Measurements from ENCODE around the gene OGFOD1. TPM values are rescaled to one million over a fixed set of nuclear protein-coding genes. Genes with fewer than 3 reads are reported as not detected.

Gene OGFOD1
- polyA plus RNA-seq, 1 donor (not counting 4 experiments of a cell fraction or from before 2014, with no cell fraction given): 70.5 TPM

DNA sequence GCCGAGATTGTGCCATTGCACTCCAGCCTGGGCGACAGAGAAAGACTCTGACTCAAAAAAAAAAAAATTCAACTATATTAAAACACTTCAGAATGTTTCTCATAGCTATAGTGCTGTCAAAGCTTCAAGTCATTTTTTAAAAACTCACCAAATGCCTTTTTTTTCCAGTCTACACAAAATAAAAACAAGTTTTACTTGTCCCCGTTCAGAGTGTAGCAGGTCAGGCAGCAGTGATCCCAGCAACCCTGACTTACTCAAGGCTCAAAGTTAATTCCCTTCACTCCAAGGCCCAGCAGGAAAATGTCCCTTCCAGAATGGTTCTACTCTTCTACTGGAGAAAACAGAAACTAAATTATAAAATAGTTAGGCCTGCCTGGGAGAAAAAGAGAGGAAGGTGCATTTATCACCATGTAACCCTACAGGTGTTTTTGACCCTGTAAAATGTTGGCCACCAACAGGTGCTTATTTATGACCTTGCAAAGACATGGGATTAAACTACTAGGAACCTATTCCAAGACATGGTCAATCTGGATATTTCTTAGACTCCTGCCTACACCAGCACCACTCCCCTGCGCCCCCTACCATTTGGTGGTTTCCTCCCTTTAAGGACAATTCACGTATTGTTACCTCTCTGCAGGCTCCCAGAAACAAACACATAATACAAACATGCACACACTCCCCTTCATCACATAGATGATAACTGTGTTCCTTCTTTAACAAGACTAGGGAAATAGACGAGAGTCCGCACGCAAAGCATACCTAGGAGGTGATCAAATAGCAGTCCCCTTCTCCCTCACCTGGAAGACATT lies 31.4 kb upstream of the OGFOD1 start:
- dilution Hi-C loops (cut with MboI; ENCODE audit: extremely low pct_ligation_motif_present, low sequenced_read_pairs): no loop called here
- H2AFZ ChIP-seq (ENCODE audit: control insufficient read depth, low read length): no peak overlapping the region
- no peak overlapping the region for H3K9ac ChIP-seq (ENCODE audit: control insufficient read depth, extremely low read depth, insufficient read depth, low read length)
- no peaks in the 10 kb centered on the region for H4K20me1 ChIP-seq (ENCODE audit: control insufficient read depth, extremely low read depth, insufficient read depth, low read length)
- peak overlapping the region; percentile 24 for H3K27ac ChIP-seq (ENCODE audit: control insufficient read depth, insufficient read depth, low read length)
- DNase-seq (ENCODE audit: low read depth, low spot score): no peak
- no peak for FAIRE-seq
- H3K27me3 ChIP-seq (ENCODE audit: control insufficient read depth, extremely low read depth, insufficient read depth, low read length): no peaks in the 10 kb centered on the region
- peaks cover 29% of the 10 kb centered on the region for H3K4me1 ChIP-seq (ENCODE audit: control insufficient read depth, extremely low read depth, insufficient read depth, low read length)
- no peak overlapping the region for H3K4me2 ChIP-seq (ENCODE audit: control insufficient read depth, extremely low read depth, insufficient read depth, low read depth, low read length)
- no peak overlapping the region for H3K4me3 ChIP-seq (ENCODE audit: control insufficient read depth in 2 of 3, extremely low read depth in 1 of 3, insufficient read depth in 2 of 3, low read depth in 1 of 3, low read length in 3 of 3)
- no peaks in the 10 kb centered on the region for H3K36me3 ChIP-seq (ENCODE audit: control insufficient read depth in 2 of 2, extremely low read depth in 1 of 2, insufficient read depth in 2 of 2, low read length in 2 of 2)
- TF ChIP-seq EZH2 (IDR thresholded peaks at IDR 0.05; ENCODE audit: low read length): no peak
- TF ChIP-seq, protein P1, sequence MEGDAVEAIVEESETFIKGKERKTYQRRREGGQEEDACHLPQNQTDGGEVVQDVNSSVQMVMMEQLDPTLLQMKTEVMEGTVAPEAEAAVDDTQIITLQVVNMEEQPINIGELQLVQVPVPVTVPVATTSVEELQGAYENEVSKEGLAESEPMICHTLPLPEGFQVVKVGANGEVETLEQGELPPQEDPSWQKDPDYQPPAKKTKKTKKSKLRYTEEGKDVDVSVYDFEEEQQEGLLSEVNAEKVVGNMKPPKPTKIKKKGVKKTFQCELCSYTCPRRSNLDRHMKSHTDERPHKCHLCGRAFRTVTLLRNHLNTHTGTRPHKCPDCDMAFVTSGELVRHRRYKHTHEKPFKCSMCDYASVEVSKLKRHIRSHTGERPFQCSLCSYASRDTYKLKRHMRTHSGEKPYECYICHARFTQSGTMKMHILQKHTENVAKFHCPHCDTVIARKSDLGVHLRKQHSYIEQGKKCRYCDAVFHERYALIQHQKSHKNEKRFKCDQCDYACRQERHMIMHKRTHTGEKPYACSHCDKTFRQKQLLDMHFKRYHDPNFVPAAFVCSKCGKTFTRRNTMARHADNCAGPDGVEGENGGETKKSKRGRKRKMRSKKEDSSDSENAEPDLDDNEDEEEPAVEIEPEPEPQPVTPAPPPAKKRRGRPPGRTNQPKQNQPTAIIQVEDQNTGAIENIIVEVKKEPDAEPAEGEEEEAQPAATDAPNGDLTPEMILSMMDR (optimal IDR thresholded peaks at IDR 0.05 in 1 of 3, IDR thresholded peaks at IDR 0.05 in 1 of 3, conservative IDR thresholded peaks at IDR 0.05 in 1 of 3; ENCODE audit: extremely low read depth in 1 of 3, insufficient read depth in 2 of 3, low read length in 3 of 3): peak in 1 of 3 experiments; percentile 20
- no peaks in the 10 kb centered on the region for H3K9me1 ChIP-seq (ENCODE audit: control insufficient read depth, extremely low read depth, insufficient read depth, low read length)
- no peaks in the 10 kb centered on the region for H3K9me3 ChIP-seq (ENCODE audit: control insufficient read depth, low read depth, low read length)
- peaks cover 80% of the 10 kb centered on the region for H3K79me2 ChIP-seq (ENCODE audit: control insufficient read depth, insufficient read depth, low read length)

DNA sequence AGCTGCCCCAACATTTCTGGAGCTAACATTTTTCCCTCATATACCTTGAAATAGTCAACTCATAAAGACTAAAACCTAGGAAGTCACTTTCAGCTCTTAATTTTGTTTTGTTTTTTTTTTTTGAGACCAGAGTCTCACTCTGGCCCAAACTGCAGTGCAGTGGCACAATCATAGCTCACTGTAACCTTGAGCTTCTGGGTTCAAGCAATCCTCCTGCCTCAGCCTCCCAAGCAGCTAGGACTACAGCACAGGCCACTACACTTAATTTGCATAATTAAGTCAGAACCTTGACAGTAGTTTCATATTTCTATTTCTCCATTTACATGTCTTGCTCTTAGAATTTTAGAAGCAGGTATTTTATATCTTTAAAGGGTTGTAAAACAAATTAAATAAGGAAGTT lies 30.7 kb upstream of the OGFOD1 start:
- dilution Hi-C loops (cut with MboI; ENCODE audit: extremely low pct_ligation_motif_present, low sequenced_read_pairs): no loop called here
- no peak overlapping the region for H3K4me3 ChIP-seq (ENCODE audit: control insufficient read depth in 2 of 3, extremely low read depth in 1 of 3, insufficient read depth in 2 of 3, low read depth in 1 of 3, low read length in 3 of 3)

More for the DNA sequence above, 30.7 kb upstream of the OGFOD1 start:
- no peak for FAIRE-seq
- Histone ChIP-seq H3K4me2 (ENCODE audit: control insufficient read depth, extremely low read depth, insufficient read depth, low read depth, low read length) (no peak overlapping the region), H3K9ac (ENCODE audit: control insufficient read depth, extremely low read depth, insufficient read depth, low read length) (no peak overlapping the region), H4K20me1 (ENCODE audit: control insufficient read depth, extremely low read depth, insufficient read depth, low read length) (no peaks in the 10 kb centered on the region), H3K9me1 (ENCODE audit: control insufficient read depth, extremely low read depth, insufficient read depth, low read length) (no peaks in the 10 kb centered on the region), H3K27me3 (ENCODE audit: control insufficient read depth, extremely low read depth, insufficient read depth, low read length) (no peaks in the 10 kb centered on the region), H3K79me2 (ENCODE audit: control insufficient read depth, insufficient read depth, low read length) (peaks cover 75% of the 10 kb centered on the region), H3K9me3 (ENCODE audit: control insufficient read depth, low read depth, low read length) (no peaks in the 10 kb centered on the region), H3K27ac (ENCODE audit: control insufficient read depth, insufficient read depth, low read length) (no peak overlapping the region), H3K4me1 (ENCODE audit: control insufficient read depth, extremely low read depth, insufficient read depth, low read length) (peaks cover 29% of the 10 kb centered on the region), H3K36me3 (ENCODE audit: control insufficient read depth in 2 of 2, extremely low read depth in 1 of 2, insufficient read depth in 2 of 2, low read length in 2 of 2) (no peaks in the 10 kb centered on the region), H2AFZ (ENCODE audit: control insufficient read depth, low read length) (no peak overlapping the region)
- TF ChIP-seq EZH2 (IDR thresholded peaks at IDR 0.05; ENCODE audit: low read length): no peak
- TF ChIP-seq, protein P1 (optimal IDR thresholded peaks at IDR 0.05 in 1 of 3, IDR thresholded peaks at IDR 0.05 in 1 of 3, conservative IDR thresholded peaks at IDR 0.05 in 1 of 3; ENCODE audit: extremely low read depth in 1 of 3, insufficient read depth in 2 of 3, low read length in 3 of 3): no peak
- no peak for DNase-seq (ENCODE audit: low read depth, low spot score)
